Measurements from ENCODE around the gene SCN1A.

SCN1A gene

GRCh38 chr2:165953306-165953654 is 174.5 kb downstream of the SCN1A start:
- TF ChIP-seq CTCF (IDR thresholded peaks at IDR 0.05; ENCODE audit: insufficient read depth, low read length) (no peak), GABPA (IDR thresholded peaks at IDR 0.05; ENCODE audit: low read depth) (no peak), SPI1 (IDR thresholded peaks at IDR 0.05; ENCODE audit: borderline replicate concordance, low read depth) (no peak), REST (IDR thresholded peaks at IDR 0.05; ENCODE audit: insufficient replicate concordance, low read depth) (no peak), POLR2AphosphoS5 (IDR thresholded peaks at IDR 0.05; ENCODE audit: low read depth) (no peak)
- H3K4me3 ChIP-seq (replicated peaks; ENCODE audit: insufficient read depth, low read length) = peak overlapping the region; percentile 82
- DNase-seq (ENCODE audit: low read depth in 1 of 2, low spot score in 1 of 2) = no peak
- H3K27me3 ChIP-seq (ENCODE audit: insufficient read depth, poor library complexity, severe bottlenecking) = no peaks in the 10 kb centered on the region
- H3K27ac ChIP-seq (replicated peaks) = peak overlapping the region; percentile 96

DNA sequence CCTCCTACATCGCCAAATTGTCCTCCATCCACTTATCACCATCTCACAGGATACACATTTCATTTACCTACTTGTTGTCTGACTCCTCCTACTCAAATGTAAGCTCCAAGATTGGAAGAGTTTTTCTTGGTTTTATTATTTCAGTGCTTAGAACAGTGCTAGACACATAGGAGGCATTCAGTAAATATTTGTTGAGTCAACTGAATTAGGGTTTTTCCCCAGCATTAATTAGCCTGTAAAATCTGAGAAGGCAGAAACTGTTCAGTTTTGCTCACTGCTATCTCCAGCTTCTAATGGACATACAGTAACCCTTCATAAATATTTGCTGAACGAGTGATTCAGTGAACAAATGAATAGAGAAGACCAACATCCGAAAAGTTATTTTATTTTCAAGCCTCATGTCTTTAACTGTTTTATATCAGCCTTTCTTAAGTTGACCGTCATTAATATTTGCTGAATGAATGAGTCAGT is 175.0 kb downstream of the SCN1A start:
- Histone ChIP-seq H3K27me3 (ENCODE audit: insufficient read depth, poor library complexity, severe bottlenecking) (no peaks in the 10 kb centered on the region), H3K27ac (replicated peaks) (peak overlapping the region; percentile 96), H3K4me3 (replicated peaks; ENCODE audit: insufficient read depth, low read length) (peak overlapping the region; percentile 82)
- no peak for TF ChIP-seq REST (IDR thresholded peaks at IDR 0.05; ENCODE audit: insufficient replicate concordance, low read depth)
- no peak for TF ChIP-seq POLR2AphosphoS5 (IDR thresholded peaks at IDR 0.05; ENCODE audit: low read depth)
- TF ChIP-seq SPI1 (IDR thresholded peaks at IDR 0.05; ENCODE audit: borderline replicate concordance, low read depth) = no peak
- TF ChIP-seq CTCF (IDR thresholded peaks at IDR 0.05; ENCODE audit: insufficient read depth, low read length) = no peak
- no peak for TF ChIP-seq GABPA (IDR thresholded peaks at IDR 0.05; ENCODE audit: low read depth)
- DNase-seq (ENCODE audit: low read depth in 1 of 2, low spot score in 1 of 2) = no peak

DNA sequence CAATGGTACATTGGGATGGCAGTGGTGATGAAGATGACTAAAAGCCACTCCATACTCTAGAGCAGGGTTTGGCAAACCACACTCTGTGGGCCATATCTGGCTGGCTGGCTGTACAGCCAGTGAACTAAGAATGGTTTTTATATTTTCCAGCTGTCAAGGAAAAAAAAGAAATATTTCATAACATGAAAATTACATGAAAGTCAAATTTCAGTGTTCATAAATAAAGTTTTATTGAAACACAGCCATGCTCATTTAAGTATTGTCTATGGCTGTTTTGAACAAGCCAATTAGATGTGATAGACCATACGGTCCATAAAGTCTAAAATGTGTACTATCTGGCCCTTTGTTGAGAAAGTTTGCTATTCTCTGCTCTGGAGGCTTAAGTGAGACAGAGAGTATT is 175.7 kb downstream of the SCN1A start:
- Histone ChIP-seq H3K27me3 (ENCODE audit: insufficient read depth, poor library complexity, severe bottlenecking) (no peaks in the 10 kb centered on the region), H3K4me3 (replicated peaks; ENCODE audit: insufficient read depth, low read length) (no peak overlapping the region), H3K27ac (replicated peaks) (no peak overlapping the region)
- TF ChIP-seq SPI1 (IDR thresholded peaks at IDR 0.05; ENCODE audit: borderline replicate concordance, low read depth) (no peak), REST (IDR thresholded peaks at IDR 0.05; ENCODE audit: insufficient replicate concordance, low read depth) (no peak), GABPA (IDR thresholded peaks at IDR 0.05; ENCODE audit: low read depth) (no peak), POLR2AphosphoS5 (IDR thresholded peaks at IDR 0.05; ENCODE audit: low read depth) (no peak), CTCF (IDR thresholded peaks at IDR 0.05; ENCODE audit: insufficient read depth, low read length) (no peak)
- DNase-seq (ENCODE audit: low read depth in 1 of 2, low spot score in 1 of 2) = no peak

Data from HL-60 (cell line).